OCI-LY1 (cell line): ENCODE measurements around the gene ZHX3.

Experiments used
- H2AFZ ChIP-seq: fragments of 200-600 bp; sonication (generic), shearing (Covaris generic); 2 replicates; pipeline ENCODE4 v1.6.0; 2014; ENCODE audit warnings: antibody characterized with exemption, mild to moderate bottlenecking, low read length
- H3F3A ChIP-seq: fragments of 200-600 bp; sonication (generic), shearing (Covaris generic); 2 replicates; pipeline ENCODE4 v1.6.0; 2014; ENCODE audit warnings: mild to moderate bottlenecking, antibody characterized with exemption, low read length, moderate library complexity; ENCODE audit not compliant: insufficient read depth
- H3K27ac ChIP-seq: fragments of 200-600 bp; sonication (generic); 2 replicates; pipeline ENCODE4 v1.5.1; 2014; ENCODE audit warnings: low read length, mixed run types, mild to moderate bottlenecking, low read depth; ENCODE audit not compliant: poor library complexity, severe bottlenecking
- H3K27me3 ChIP-seq: fragments of 200-600 bp; sonication (generic); 2 replicates; pipeline ENCODE4 v1.6.0; 2014; ENCODE audit warnings: antibody characterized with exemption, mild to moderate bottlenecking, low read length, moderate library complexity; ENCODE audit not compliant: insufficient read depth
- H3K36me3 ChIP-seq: fragments of 200-600 bp; sonication (generic); 2 replicates; pipeline ENCODE4 v1.6.1; 2014; ENCODE audit warnings: mild to moderate bottlenecking, antibody characterized with exemption, low read length, moderate library complexity, mixed read lengths; ENCODE audit not compliant: insufficient read depth
- H3K4me1 ChIP-seq: fragments of 200-600 bp; sonication (generic); 2 replicates; pipeline ENCODE4 v1.5.1; 2014; ENCODE audit warnings: mild to moderate bottlenecking, low read length, moderate library complexity; ENCODE audit not compliant: insufficient read depth, severe bottlenecking
- H3K4me2 ChIP-seq: fragments of 200-600 bp; sonication (generic), shearing (Covaris generic); 2 replicates; pipeline ENCODE4 v1.6.1; 2014; ENCODE audit warnings: low read length
- H3K4me3 ChIP-seq: fragments of 200-600 bp; sonication (generic); 2 replicates; pipeline ENCODE4 v1.5.1; 2014; ENCODE audit warnings: low read length, low read depth, mild to moderate bottlenecking, mixed read lengths; ENCODE audit not compliant: poor library complexity, severe bottlenecking
- H3K79me2 ChIP-seq: fragments of 200-600 bp; shearing (Covaris generic); 2 replicates; pipeline ENCODE4 v1.6.1; 2016; ENCODE audit warnings: mixed run types, low read length, mixed read lengths; ENCODE audit not compliant: insufficient read depth
- H3K9ac ChIP-seq: fragments of 200-600 bp; sonication (generic), shearing (Covaris generic); 2 replicates; pipeline ENCODE4 v1.6.1; 2014; ENCODE audit warnings: mild to moderate bottlenecking, low read length, mixed read lengths
- H3K9me2 ChIP-seq: fragments of 200-600 bp; sonication (generic), shearing (Covaris generic); 2 replicates; pipeline ENCODE4 v1.6.1; 2014; ENCODE audit warnings: low read depth, mild to moderate bottlenecking, low read length, mixed read lengths
- H3K9me3 ChIP-seq: fragments of 200-600 bp; shearing (Covaris generic); 2 replicates; pipeline ENCODE4 v1.6.1; 2014; ENCODE audit warnings: low read length, mixed read lengths
- H4K20me1 ChIP-seq: fragments of 200-600 bp; sonication (generic), shearing (Covaris generic); 2 replicates; pipeline ENCODE4 v1.6.0; 2016; ENCODE audit warnings: mild to moderate bottlenecking, low read length; ENCODE audit not compliant: insufficient read depth
- CTCF ChIP-seq: fragments of 200-600 bp; sonication (generic), shearing (Covaris generic); IDR thresholded peaks from 2 replicates; pipeline ENCODE4 v1.5.1; 2017; ENCODE audit warnings: mild to moderate bottlenecking, antibody characterized with exemption, low read length, moderate library complexity, mixed read lengths
- EZH2 ChIP-seq: fragments of 200-600 bp; sonication (generic), shearing (Covaris generic); IDR thresholded peaks from 2 replicates; pipeline ENCODE4 v1.8.0; 2017; ENCODE audit warnings: borderline replicate concordance, mixed run types, mild to moderate bottlenecking, antibody characterized with exemption, low read length, moderate library complexity, mixed read lengths

Gene ZHX3

GRCh38 chr20:41155261-41155660 is 162.3 kb downstream of the ZHX3 start:
- Histone ChIP-seq H3K9ac (no peak overlapping the region), H3K27me3 (no peaks in the 10 kb centered on the region), H3K36me3 (peaks cover 11% of the 10 kb centered on the region; the same call in 1 of the 2 replicates), H3K4me3 (no peak overlapping the region), H3K9me2 (no peaks in the 10 kb centered on the region), H2AFZ (no peak overlapping the region), H3K9me3 (no peaks in the 10 kb centered on the region), H3K4me2 (no peak overlapping the region), H3K79me2 (peaks cover 10% of the 10 kb centered on the region; the same call in 1 of the 2 replicates), H3K4me1 (peaks cover 37% of the 10 kb centered on the region), H3K27ac (no peak overlapping the region), H3F3A (no peaks in the 10 kb centered on the region), H4K20me1 (0 out of 2 replicates have a peak, but pooled peaks cover 3% of the 10 kb centered on the region)
- TF ChIP-seq EZH2 (no peak), CTCF (no peak)

GRCh38 chr20:41154436-41155176 is 162.9 kb downstream of the ZHX3 start:
- no peak for TF ChIP-seq EZH2
- TF ChIP-seq CTCF, result no peak
- no peaks in the 10 kb centered on the region for H3F3A ChIP-seq
- no peaks in the 10 kb centered on the region for H3K27me3 ChIP-seq
- H3K4me1 ChIP-seq, result peaks cover 37% of the 10 kb centered on the region
- no peaks in the 10 kb centered on the region for H3K9me2 ChIP-seq
- no peak overlapping the region for H2AFZ ChIP-seq
- no peak overlapping the region for H3K4me3 ChIP-seq
- H3K9ac ChIP-seq, result no peak overlapping the region
- H4K20me1 ChIP-seq, result 0 out of 2 replicates have a peak, but pooled peaks cover 3% of the 10 kb centered on the region
- no peaks in the 10 kb centered on the region for H3K9me3 ChIP-seq
- peaks cover 4% of the 10 kb centered on the region; the same call in 1 of the 2 replicates for H3K36me3 ChIP-seq
- peaks cover 10% of the 10 kb centered on the region; the same call in 1 of the 2 replicates for H3K79me2 ChIP-seq
- H3K27ac ChIP-seq, result no peak overlapping the region
- no peak overlapping the region for H3K4me2 ChIP-seq

DNA sequence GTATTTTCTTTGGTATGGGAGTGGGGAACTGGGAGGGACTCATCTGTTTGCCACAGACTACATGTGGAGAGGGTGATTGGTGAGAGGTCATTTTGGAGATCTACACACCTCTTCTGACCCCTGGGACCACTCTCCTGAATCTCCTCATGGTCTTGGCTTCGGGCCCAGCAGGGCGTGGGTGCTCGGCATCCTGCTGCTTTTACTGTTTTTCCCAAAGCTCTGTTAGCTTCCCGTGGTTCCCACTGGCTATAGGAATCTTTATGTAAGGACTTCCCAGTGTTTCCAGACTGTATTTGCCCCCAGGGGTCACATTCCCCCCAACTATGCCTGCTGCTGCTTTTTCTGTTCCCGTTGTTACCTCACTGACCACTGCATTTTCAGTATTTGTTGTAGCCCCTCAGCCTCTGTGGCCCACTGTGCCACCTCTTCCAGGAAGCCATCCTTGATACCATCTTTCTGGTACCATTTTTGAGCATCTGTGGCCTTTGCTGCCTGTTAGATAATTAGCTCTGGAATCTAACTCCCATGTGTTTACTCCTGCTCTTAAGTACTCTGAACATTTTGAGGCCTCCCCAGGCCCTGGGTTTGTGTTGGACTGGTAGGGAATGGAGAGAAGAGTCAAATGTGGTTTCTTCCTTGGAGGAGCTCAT is 165.3 kb downstream of the ZHX3 start:
- H3K4me2 ChIP-seq, result no peak overlapping the region

More for the DNA sequence above, 165.3 kb downstream of the ZHX3 start:
- no peak for TF ChIP-seq EZH2
- TF ChIP-seq CTCF, result no peak
- H3K4me3 ChIP-seq, result no peak overlapping the region
- peaks cover 32% of the 10 kb centered on the region for H3K4me1 ChIP-seq
- no peak overlapping the region for H2AFZ ChIP-seq
- no peaks in the 10 kb centered on the region for H3K27me3 ChIP-seq
- H3K79me2 ChIP-seq, result no peaks in the 10 kb centered on the region; the same call in 1 of the 2 replicates
- H3K9me3 ChIP-seq, result no peaks in the 10 kb centered on the region
- no peaks in the 10 kb centered on the region for H3K9me2 ChIP-seq
- H3K9ac ChIP-seq, result no peak overlapping the region
- no peaks in the 10 kb centered on the region for H3K36me3 ChIP-seq
- H3K27ac ChIP-seq, result no peak overlapping the region
- no peaks in the 10 kb centered on the region for H3F3A ChIP-seq
- no peaks in the 10 kb centered on the region for H4K20me1 ChIP-seq
